GM19193 (cell line): ENCODE data around the gene MTTP.

Experiments used
- POLR2A ChIP-seq: IDR thresholded peaks from 4 replicates; pipeline ENCODE4 v1.6.1; 2011; ENCODE audit not compliant: insufficient read depth, insufficient read length; ENCODE audit errors: extremely low read depth

The MTTP gene

GRCh38 chr4:99585516-99585915 lies 10.9 kb downstream of the MTTP start:
- TF ChIP-seq POLR2A, result no peak

GRCh38 chr4:99586322-99586721 lies 11.7 kb downstream of the MTTP start:
- TF ChIP-seq POLR2A, result no peak

GRCh38 chr4:99586797-99587196 lies 12.2 kb downstream of the MTTP start:
- TF ChIP-seq POLR2A, result no peak

DNA sequence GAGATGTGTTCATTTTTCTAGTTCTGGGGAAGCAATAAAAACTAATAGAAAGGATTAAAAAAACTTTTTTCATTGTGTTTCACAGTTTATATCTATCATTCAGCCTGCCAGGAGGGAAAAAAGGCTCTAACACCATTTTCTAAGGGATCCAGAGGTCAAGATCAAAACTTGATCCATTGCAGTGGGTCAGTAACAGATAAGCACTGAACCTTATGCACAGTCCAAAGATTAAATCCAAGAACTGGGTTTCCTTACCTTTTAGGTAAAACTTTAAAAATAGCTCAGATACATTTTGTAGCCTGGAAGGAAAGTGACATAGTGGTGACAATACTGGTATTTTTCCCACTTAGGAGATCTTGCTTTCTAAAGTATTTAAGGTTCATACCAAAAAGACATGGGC lies 12.7 kb downstream of the MTTP start:
- TF ChIP-seq POLR2A, result no peak

GRCh38 chr4:99587803-99588202 lies 13.2 kb downstream of the MTTP start:
- no peak for TF ChIP-seq POLR2A

- no peak for TF ChIP-seq POLR2A
Measured at GRCh38 chr4:99591757-99592156, 17.1 kb downstream of the MTTP start.

DNA sequence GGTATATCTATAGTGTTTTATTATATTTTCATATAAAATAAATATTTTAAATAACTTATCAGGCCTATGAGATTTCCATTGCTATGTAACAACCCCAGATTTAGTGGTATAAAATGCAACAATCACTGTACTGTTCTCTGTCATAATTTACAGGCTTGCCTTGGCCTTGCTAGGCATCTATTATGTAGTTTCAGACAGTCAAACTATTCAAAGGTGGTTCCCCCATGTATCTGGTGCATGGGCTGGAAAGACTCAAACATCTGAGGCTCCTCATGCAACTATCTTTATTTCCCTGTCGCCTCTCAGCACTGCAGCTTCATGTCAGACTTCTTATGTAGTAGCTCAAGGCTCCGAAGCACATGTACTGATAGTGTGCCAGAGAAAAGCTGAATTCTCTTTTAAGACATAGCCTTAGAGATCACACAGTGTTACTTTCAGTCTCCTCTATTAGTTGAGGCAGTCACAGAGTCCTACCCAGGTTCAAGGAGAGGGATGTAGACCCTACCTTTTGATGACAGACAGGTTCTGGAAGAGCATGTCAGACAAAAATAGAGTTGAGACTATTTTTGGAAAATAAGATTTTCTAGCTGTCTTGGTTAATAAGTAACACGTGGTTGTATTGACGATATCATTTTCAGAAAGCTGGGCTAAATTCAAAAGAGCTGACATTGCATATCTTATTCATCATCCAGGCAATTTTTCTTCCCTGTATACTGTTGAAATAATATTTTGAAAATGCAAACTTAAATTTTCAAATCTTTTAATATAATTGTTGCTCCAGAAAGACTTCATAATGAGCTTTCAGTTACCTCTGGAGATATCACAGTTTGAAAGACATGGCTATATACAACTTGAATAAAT lies 19.4 kb downstream of the MTTP start:
- TF ChIP-seq POLR2A, result no peak

- no peak for TF ChIP-seq POLR2A
Measured at GRCh38 chr4:99594818-99595217, 20.2 kb downstream of the MTTP start.

- no peak for TF ChIP-seq POLR2A
Measured at GRCh38 chr4:99606716-99607115, 32.1 kb downstream of the MTTP start.

- TF ChIP-seq POLR2A, result no peak
Measured at GRCh38 chr4:99608417-99608816, 33.8 kb downstream of the MTTP start.

DNA sequence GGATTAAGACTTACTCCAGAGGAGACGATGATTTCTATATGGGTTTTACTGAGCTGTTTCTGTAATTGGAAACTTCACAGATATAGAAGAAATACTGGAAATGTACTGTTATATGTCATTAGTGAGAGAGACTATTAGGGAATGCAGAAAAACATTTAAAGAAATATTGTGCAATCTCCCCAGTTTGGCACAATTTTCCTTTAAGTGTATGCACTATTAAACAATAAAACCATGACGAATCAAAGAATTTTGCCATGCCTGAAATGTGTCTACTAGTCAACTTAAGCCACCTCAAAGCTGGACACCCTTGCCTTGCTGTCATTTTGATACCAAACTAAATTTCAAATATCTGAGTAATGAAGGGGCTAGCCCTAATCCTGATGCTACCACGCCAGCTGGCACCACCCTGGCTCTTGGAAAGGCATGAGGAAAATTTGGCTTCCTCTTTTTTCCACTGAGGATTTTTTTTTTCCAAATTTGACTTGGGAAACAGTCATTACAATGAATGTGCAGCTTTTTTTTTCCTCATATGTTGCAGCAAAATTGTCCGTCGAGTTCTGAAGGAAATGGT lies 36.1 kb downstream of the MTTP start:
- TF ChIP-seq POLR2A, result no peak

- no peak for TF ChIP-seq POLR2A
Measured at GRCh38 chr4:99612281-99612680, 37.7 kb downstream of the MTTP start.

DNA sequence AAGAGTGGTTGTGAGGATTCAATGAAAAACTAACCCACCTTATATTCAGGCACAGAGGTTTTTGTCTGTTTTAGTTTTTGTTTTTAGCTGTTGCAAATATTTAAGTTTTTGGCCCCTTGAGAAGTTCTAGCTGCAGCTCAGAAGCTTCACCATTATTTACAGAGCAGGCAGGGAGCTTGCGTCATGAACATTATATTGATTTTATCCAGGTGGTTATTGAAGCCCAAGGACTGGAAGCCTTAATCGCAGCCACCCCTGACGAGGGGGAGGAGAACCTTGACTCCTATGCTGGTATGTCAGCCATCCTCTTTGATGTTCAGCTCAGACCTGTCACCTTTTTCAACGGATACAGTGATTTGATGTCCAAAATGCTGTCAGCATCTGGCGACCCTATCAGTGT lies 38.1 kb downstream of the MTTP start:
- no peak for TF ChIP-seq POLR2A

GRCh38 chr4:99614491-99614890 lies 39.9 kb downstream of the MTTP start:
- no peak for TF ChIP-seq POLR2A

DNA sequence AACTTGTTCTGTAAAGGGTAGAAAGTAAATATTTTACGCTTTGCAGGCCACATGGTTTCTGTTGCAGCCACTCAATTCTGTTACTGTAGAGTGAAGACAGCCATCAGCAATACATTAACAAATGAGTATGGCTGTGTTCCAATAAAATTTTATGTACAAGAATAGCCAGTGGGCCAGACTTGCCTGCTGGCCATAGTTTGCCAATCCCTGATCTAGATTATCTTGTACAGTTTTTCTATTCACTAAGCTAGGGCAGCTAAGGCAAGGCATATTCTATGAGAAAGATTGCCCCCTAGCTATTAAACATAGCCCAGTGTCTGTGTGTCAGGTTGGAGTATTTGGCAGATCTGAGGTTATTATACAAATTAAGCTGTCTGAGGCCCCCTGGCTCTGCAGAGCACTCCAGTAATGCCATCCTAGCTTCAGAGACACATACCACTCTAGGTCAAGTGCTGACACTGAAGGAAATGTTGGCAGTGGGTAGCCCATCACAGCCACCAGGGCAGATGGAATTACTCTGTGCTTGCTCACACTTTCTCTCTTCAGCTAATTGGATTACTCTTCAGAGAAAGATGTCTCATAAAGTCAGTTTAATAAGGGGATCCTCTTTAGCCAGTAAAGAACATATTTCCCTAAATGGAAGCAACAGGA lies 40.7 kb downstream of the MTTP start:
- TF ChIP-seq POLR2A, result no peak

- TF ChIP-seq POLR2A, result no peak
Measured at GRCh38 chr4:99617374-99617773, 42.8 kb downstream of the MTTP start.
